DMS79 (cell line): ENCODE measurements around the gene GDF7.

Experiments used
- DNase-seq: peaks from one replicate; lab custom pipeline; 2025; lab: John Stamatoyannopoulos, UW

GDF7 gene

DNA sequence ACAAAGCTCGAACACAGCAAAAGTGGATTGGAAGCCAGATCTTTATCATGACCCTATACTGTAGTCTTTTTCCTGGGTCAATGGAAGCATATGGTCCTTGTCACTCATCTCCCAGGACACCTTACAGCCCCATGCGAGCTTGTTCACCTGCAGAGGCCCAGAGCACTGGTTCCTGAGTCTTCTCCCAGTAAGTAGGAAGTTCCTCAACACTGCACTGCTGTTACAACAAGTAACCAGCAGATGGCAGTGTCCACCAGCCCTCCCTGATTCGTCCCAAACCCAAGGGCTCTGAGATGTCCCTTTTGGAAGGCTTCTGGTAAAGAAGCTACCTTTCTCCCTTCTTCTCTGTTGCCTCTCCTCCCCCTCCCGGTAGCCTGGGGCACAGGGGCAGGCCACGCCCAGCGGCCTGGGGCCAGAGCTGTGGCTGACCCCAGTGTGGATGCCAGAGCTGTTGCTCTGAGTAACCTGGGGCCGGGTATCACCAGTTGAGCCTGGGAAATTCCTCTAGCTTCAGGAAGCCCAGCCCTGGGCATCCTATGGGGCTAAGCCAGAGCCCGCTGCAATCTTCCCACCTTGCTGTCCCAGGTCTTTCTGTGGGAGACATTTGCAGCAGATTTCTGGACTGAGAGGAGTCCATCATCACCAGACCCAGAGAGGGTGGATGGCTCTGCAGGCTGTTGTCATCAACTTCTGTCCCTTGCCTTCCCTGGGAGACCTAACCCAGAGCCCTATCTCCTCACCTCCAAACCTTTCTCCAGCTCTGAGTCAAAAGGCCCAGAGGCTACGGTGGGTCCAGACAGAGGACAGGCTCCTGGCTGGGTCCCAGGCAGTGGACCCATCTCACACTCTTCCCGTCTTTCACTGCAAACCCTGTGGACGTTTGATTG lies 5.3 kb upstream of the GDF7 start:
- peak; percentile 33 for DNase-seq

DNA sequence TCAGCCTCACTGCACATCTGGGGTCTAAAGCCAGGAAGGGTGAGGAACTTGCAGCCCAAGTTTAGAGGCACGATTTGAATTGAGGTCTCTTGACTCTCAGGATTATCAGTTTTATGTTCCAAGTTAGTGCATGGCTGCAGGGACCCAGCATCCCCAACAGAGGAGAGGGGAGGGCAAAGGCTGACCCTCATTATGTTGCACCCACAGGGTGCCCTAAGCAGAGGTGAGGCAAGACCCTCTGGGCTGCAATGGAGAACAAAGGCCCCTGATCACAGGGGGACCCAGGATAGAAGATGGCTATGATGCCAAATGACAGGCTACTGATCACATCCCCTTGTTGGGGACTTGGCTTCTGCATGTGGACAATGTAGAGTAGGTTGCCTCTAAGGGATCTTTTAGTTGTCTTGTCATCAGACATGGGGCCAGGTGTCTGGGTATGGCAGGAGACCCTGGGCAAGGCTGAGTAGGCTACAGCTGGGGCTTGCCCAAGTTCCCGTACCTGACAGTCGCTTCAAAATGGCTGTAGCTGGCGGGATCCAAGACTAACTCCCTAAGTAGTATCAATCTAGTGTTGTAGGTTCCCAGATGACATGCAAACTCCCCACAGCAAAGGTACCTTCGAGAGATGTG lies 4.5 kb upstream of the GDF7 start:
- no peak for DNase-seq

DNA sequence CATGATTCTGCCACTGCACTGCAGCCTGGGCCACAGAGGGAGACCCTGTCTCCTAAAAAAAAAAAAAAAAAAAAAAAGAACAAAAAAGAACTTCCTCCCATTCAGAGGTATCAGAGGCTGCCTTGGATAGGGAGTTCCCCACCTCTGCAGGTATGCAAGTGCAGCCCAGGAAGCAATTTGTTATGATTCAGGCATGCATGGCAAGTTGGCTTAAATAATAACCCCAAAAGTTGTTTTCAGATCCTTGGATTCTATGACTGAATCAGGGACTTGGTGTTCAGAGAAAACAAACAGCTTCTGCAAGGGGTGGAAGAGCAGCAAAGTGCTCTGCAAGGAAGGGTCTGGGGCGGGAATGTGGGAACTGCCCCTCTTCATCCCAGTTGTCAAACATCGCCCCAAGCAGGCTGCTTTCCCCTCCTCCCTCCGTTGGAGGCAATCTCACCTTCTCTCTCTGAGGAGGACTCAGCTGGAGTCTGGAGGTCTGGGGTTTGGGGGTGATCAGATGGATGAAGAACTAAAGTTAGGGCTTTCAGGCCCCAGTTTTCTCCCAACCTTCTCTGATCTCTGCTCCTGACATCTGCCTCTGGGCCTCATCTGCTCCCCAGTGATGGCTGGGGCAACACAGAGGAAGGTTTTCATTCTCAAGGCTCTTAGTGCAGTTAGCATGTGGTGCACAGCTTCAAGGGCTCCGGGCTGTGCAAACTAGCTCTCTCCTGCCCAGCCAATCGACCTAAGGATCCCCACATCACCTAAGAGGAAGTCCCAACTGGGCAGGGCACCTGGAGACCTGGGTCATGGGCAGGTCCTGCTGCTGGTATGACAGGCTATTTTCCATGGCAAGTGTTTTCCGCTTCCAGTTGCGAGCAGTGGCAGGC lies 3.5 kb upstream of the GDF7 start:
- DNase-seq: no peak

DNA sequence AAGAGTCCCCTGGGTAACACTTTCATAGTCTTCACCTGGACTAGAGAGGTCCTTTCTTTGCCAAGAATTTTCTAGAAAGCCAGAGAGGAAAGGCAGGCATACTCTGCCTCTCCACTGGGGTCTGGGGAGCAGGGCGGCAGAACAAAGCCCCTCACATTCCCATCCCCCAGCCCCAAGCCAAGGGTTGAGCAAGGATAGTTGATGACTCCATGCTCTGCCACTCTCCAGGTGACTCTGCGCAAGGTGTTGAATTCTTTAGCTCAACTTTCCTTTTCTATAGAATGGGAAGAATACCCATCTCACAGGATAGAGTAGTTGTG lies 2.9 kb upstream of the GDF7 start:
- DNase-seq: no peak

DNA sequence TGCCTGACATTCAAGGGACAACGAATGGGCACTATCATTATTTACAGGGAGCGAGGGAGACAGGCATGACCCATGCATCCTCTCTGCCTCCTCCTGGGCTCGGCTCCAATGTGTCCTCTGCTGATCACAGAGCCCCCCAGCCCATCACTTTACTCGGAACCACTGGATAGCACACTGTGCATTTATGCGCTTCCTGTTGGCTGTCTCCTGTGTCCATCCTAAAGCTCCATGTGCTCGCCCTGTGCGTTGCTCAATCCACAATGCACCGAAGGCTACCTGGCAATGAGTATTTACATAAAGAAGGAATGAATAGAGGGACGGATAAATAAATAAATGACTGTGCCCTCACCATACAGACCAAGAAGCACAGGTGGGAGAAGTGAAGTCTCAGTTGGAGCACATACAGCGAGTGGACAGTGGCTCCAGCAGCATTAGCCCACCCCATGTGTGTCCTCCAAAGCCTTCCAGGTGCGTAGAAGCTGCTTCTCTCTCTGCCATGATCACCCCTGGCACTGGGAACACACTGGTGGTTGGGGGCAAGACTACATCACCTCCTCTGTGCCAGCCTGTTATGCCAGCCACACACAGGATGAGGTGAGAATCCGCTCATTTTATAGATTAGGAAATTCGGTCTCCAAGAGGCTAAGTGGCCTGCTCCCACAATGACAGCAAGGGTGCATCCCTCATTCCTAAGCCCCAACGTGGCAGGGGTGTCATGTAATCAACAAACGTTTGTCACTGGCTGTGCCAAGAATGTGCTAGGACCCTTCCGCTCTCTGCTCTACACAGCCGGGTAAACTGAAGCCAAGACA lies 2.3 kb upstream of the GDF7 start:
- no peak for DNase-seq

DNA sequence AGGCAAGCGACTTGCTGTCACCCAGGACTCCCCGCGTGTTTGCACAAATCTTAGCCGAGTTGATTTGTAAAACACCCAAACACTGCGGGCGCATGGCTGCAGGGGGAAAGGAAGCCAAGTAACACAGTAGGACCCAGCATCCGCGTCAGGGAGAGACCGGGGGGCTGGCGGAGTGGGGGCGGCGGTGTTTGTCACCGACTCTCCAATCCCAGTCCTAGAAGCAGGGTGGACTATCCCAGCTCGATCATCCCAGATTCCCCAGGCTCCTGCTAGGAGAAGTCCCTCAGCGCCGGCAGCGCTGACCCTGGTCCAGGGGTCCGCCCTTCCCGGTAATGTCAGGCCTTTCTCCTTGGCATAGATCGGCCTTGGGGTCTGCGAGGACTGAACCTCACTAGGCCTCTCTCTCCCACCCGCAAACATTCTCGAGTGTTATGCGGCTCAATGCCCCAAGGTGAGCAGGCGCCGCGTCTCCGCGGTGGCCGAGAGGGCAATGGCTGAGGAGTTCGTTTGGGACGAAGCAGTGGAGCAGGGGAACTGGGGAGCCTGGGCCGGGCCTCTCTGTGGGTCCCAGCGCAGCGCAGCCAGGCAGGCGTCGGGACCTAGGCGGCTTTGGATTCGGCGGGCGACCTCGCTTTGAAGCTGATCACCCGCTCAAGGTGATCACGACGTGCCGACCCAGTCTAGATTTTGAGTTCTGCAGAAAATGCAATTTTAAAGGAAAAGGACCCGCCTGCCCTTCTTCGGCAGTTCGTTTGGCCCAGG lies 1.5 kb upstream of the GDF7 start:
- no peak for DNase-seq

DNA sequence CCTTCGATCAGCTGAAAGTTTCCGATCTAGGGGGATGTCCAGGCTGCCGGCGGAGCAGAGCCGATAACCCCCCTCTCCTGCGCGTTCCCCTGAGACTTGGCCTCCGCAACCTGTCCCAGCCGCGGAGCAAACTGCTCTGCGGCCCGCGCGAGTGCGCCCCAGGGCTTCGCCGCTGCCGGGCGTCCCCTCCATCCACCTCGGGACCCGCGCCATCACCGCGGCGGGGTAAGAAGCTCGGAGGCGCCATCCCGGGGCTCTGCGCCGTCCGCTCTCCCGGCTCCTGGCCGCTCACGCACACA lies 990 bp upstream of the GDF7 start:
- DNase-seq: no peak

DNA sequence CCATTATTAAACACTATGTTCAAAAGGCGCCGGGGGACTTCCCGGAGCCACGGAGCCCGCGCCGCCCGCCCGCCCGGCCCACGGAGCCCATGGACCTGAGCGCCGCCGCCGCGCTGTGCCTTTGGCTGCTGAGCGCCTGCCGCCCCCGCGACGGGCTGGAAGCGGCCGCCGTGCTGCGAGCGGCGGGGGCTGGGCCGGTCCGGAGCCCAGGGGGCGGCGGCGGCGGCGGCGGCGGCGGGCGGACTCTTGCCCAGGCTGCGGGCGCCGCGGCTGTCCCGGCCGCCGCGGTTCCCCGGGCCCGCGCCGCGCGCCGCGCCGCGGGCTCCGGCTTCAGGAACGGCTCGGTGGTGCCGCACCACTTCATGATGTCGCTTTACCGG lies 197 bp downstream of the GDF7 start:
- no peak for DNase-seq

DNA sequence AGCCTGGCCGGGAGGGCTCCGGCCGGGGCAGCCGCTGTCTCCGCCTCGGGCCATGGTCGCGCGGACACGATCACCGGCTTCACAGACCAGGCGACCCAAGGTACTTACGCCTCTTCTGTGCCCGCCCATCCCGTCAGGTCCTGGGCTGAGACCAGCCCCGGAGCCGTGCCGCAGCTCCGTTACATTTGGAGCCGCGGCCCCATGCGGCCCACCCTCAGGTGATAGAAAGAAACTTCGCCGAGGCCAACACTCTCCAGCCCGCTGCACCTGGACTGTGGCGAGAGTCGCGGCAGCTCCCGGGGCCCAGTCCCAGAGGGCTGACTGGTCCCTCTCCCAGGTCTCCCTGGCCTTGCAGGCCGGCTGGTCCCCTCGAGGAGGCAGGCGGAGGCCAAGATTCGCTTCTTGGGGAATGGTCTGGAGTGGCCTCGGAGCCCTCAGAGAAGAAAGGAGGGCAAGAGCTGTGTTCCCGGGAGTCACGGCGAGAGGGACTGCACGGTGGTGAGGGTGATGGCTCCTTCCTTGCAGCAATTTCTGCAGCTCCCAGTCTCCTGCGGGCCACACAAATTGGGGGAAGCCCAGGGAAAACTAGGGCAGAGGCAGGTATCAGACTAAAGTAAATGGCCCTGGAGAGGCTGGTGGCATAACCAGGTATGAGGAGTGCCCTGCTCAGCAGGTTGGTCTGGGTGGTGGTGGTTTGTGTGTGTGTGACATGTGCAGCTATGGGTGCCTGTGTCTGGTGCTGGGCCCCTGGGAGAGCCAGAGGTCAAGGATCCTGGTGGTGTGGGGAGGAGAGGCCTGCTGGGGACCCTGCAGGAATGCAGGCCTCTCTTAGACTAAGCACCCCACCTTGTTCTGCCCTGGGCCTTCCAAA lies 822 bp downstream of the GDF7 start:
- DNase-seq: no peak

DNA sequence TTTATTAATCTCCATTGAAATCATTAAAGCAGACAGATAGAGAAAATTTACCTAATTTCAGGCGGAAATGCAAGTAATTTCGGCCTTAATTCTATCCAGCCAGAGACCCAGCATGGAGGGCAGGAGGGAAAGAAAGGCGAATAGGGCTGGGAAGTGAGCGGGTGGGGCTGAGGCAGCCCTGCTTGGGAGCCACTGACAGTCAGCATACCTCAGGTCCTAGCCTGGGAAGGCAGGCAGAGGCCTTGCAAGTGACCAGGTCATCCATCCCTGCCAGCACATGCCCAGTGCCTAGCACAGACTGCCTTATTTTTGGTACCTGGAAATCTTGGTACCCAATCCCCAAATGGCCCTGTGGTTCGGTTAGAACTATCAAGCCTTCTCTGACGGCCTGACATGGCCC lies 1.5 kb downstream of the GDF7 start:
- no peak for DNase-seq

DNA sequence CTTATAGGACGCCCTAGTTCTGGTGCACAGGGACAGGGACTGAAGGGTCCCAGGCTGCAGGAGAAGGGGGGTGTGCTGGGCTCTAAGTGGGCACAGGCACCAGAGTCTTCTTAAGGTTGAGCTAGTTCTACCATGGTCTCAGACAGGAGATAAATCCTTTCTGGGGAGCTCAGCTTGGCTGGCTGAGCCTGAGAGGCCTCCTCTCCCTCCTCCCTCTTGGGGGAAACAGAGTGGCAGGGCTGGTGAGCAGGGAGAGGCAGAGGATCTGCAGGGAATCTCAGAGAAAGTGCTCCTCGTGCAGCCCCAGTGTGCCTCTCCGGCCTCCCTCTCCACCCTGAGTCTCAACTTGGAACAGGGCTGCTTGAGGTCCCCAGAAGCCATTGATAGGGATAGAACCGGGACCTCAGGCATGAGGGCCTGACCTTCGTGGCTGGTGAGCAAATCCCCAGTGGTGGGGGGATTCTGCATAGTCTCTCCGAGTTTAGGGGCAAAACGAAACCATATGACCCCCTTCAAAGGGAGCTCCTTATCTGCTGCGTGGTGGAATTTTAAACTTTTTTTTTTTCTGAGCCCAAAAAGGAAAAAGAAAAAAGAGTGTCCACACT lies 2.0 kb downstream of the GDF7 start:
- no peak for DNase-seq

DNA sequence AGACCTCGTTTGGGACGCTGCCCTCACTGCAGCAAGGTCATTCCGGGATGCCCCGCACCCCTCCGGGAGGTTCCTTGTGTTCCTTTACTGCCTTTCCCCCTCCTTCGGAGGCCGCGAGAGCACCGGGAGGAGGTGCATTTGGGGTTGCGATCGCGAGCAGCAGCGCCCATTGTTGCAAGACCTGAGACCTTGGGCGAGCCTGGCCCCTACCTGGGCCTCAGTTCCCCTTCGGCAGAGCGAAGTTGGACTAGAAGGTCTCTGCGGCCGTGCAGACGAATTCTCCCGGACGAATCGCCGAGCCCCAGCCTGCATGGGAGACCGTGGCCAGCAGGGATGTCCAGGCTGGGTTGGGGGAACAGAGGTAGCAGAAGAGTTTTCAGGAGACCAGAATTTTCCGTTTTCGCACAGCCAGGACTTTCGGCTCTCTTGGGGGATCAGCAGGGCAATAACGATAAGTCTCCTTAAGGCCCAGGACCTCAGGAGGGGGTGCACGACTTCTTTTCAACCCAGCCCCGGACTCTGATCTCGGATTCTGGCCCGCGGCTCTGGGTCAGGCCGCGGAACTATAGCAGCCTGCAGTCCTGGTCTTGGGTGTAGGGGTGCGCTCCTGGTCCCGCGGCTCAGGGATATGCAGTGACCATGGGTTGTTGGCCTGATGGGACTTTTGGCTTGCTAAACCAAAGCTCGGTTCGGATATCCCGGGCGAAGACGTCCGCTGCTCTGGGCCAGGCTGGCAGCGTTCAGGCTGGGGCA lies 2.8 kb downstream of the GDF7 start:
- DNase-seq: no peak

DNA sequence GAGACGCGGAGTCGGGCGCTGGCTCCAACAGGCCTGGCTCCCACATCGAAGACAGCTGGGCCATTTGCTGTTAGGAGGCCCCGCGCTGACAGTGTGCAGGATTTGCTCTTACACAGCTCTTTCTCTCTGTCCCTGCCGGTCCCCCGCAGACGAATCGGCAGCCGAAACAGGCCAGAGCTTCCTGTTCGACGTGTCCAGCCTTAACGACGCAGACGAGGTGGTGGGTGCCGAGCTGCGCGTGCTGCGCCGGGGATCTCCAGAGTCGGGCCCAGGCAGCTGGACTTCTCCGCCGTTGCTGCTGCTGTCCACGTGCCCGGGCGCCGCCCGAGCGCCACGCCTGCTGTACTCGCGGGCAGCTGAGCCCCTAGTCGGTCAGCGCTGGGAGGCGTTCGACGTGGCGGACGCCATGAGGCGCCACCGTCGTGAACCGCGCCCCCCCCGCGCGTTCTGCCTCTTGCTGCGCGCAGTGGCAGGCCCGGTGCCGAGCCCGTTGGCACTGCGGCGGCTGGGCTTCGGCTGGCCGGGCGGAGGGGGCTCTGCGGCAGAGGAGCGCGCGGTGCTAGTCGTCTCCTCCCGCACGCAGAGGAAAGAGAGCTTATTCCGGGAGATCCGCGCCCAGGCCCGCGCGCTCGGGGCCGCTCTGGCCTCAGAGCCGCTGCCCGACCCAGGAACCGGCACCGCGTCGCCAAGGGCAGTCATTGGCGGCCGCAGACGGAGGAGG lies 3.5 kb downstream of the GDF7 start:
- no peak for DNase-seq

DNA sequence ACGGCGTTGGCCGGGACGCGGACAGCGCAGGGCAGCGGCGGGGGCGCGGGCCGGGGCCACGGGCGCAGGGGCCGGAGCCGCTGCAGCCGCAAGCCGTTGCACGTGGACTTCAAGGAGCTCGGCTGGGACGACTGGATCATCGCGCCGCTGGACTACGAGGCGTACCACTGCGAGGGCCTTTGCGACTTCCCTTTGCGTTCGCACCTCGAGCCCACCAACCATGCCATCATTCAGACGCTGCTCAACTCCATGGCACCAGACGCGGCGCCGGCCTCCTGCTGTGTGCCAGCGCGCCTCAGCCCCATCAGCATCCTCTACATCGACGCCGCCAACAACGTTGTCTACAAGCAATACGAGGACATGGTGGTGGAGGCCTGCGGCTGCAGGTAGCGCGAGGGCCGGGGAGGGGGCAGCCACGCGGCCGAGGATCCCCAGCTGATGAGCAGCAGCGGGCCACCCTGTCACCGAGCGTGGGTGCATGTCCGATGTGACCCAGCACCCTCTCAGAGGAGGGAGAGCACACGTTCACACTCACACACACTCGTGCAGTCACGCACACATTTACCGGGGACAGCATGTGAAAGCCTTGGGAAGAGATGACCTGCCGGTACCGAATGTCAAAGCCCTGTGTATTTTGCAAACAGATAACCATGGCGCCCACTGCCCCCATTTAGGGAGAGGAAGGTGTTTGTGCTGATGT lies 4.2 kb downstream of the GDF7 start:
- no peak for DNase-seq

DNA sequence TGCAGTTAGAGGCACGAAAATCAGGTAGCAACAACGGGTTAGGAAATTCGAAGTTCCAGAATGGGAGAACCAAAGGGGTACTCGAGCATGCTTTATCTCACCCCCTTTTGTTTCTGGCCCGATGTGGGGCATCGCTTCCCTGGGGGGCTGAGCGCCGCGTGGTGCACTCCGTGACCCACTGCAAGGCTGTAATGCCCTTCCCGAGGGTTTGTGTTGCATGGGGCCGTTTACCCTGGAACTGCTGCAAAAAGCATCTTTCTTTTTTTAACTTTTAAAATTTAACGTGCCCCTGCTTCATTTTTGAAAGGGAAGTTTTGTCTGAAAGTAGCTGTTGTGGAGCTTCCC lies 4.8 kb downstream of the GDF7 start:
- DNase-seq: no peak

DNA sequence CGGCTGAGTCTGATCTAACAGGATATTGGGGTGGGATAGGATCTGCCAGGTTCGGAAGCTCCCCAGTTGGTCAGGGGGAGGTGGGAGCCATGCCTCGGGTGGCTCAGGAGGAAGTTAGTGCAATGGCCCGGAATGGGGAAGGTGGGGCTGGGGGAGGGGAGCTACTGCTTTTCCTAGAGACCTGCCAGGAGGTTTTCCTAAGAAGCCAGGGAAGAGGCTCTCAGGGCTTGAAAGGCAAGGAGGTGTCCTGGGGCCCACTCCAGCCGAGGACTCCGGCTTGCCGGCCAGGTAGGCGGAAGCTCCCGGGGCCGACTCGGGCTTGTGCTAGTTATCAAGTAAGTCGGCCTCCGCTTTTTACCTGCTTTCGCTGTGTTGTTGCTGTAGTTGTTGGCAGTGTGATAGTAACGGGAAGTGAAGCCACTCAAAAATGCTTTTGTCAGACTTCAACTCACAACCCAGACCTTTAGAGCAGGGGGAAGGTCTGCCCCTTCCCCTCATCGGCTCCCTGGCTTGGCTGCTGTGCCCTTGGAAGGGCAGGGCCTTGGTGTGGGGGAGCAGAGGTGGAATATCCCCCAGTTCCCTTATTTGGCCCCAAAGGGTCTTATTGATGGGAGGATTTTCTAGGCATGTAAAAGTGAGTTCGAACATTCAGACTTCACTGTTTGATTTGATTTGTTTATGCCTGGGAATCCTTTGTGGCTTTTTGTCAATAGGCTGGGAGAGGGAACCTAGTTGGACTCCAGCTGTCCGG lies 5.4 kb downstream of the GDF7 start:
- DNase-seq: no peak

DNA sequence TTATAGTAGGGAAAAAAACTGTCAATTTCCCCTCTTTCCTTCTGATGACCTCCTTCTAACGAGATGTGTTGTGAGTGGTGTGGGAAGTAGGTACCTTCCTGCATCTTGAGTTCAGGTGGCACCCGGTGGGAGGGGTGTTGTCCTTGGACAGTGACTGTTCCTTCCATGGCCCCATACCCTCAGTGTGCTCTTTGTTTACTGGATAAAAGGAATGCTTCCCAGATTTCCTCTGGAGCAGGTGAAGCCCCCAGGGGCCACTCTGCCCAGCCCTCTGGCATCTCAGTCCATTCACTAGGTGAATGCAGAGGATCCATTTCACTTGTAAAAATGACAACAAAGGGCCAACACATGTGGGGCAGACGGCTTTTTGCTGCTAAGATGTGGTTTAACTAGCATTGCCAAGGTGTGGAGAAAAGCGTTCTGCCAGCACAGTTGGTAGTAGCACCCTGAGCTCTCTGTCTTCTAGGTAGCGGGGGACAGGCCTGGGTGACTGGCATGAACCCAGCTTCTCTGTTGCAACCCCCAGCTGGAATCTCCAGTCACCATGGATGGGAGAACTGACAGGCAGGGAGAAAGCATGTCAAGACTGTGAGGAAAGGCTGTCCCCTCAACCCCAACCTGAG lies 6.9 kb downstream of the GDF7 start:
- DNase-seq: no peak
